ENCODE measurements around the gene TAPT1.

Gene TAPT1

DNA sequence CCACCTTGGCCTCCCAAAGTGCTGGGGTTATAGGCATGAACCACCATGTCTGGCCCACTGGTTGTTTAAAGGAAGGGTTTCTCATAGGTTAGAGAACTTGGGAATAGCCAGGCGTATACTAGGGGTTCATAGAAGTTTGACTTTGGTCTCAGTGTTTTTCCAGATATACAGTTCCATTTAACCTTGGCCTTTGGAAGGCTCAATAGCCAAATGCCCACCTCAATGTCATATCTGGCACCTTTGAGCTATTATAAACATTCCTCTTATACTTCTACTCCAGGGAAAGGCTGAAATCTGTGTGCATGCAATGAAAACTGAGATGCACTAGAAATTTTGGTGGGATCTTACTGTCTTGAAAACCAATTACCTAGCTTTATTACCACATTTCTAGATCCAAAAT is 95.0 kb downstream of the TAPT1 start:
- no peak for DNase-seq (ENCODE audit: low read depth)

DNA sequence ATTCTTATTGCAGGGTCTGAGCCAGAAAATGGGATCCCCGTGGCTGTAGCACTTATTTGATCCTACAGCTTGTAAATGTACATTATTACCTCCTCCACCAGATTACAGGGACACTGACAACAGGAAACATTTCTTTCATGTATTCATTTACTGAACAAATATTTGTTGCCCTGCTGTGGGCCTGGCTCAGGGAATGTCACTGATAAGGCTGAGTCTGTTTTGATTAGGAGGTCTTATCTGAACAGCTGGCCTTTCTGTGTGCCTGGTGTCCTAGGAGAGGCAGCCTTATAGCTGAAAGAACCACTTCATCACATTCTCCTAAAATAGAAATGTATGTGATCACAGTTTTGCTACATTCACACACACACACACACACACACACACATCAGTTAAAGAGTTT is 96.9 kb downstream of the TAPT1 start:
- no peak for DNase-seq (ENCODE audit: low read depth)

DNA sequence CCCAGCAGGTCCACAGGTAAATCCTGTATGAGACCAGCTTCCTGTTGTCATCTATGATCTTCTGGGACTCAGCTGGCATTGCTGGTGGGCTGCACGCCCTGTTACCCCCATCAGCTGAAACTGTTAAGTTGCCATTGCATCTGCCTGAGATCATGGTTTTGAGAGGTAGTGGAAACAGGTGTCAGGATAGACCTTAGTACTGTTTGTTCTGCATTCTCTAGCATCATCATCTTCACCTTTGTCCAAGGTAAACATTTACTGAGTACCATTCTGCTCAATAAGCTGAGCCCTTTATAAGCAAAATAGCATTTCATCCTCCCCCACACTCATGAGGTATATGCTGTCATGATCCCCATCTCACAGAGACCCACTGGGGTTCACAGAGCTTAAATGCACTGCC is 99.6 kb downstream of the TAPT1 start:
- DNase-seq (ENCODE audit: low read depth) = no peak

DNA sequence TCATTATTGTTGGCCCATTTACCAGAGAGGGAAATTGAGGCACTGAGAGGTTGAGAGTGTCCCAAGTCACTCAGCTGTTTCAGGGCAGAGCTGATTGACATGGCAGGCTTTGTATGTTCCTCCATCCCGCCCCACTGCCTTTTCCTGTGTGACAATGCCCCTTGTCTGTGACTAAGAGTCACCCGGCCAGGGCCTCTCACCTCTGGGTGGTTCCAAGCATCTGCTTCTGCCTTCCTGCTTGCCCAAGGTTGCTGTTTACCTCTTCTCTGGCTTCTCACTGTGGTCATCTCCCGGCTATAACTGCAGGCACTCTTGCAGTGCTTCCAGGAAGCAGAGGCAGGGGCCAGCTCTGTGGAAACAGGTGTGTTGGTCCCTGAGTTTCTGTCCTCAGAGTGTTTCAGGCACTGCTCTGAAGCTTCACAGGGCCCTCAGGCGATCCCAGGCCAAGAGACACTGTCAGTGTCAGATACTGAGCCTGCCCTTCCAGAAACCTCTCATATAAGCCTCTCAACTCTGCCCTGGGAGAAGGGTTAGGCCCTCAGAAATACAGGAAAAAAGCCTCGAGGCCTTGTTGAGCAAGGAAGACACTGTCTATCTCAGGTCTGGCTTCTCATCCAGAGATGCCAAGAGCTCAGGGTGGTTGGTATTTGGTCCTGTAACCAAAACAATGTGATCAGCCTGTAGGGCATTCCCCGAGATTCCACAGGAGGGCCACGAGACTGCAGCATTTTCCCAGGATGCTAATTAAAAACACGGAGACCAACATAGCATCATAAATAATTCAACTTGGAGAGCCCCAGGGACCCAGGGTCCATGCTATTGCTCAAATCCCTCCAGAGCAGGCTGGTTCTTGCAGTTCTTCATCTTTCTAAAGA is 100.5 kb downstream of the TAPT1 start:
- no peak for DNase-seq (ENCODE audit: low read depth)

DNA sequence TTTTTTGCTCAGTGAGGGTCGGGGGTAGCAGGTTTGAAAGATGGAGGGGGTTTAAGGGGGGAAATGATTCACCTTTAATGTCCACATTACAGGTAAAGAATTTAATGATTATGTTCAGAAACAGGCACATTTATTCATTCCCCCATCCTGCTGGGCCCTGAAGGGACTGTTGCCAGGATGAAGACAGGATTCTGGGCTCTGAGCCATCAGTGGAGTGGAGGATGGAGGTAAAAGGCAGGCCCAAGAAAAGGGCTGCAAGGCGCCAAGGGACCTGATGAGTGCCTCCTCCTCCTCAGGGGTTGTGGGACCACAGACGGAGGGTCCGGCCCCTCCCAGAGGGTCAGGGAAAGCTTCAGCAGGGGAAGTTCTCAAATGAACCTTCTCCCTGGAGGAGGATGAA is 102.0 kb downstream of the TAPT1 start:
- DNase-seq (ENCODE audit: low read depth) = no peak

DNA sequence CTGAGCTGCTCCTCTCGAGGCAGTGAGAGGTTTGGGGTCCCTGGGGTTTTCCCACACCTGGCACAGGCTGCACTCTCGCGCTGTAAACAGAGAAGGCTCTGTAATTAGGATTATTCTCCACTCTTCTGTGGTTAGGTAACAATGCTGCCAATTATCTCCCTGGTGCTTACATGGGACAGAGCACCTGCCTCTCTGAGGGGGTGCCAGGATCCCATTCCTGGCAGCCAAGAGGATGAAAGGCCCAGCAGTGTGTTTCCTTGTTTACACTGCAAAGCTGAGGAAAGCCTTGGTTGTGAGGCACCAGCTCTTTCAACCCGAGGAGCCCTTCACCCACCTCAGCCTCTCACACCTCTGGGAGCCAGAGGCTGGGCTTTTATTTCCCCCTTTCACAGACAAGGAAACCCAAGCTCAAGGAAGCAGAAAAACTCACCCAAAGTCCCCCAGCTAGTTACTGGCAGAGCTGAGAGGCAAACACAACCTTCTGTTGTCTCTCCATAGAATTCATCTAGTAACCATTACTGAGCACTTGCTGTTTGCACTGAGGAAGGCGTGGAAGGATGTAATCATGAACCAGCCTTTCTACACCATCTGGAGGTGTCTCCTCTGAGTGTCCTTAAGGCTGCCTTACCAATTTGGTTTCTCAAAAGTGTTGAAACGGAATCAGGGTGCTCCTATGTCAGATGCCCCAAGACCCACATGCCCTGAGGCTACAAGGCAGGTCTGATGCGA is 102.8 kb downstream of the TAPT1 start:
- DNase-seq (ENCODE audit: low read depth) = no peak

DNA sequence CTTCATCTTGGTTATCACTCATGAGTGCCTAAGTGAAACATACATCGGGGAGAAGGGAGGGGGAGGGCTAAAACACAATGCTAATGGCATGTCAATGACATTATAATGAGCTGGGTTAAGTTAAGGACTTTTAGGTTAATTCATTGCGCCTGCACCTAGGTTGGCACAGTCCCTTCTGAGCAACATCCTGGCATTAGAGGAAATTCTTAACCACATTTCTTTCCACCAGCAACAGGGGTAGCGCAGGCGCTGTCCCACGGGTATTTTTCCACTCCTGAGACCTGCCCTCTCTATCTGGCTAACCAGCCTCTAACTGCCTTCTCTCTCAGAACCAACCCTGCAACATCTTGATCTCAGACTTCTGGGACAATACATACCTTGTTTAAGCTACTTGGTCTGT is 103.5 kb downstream of the TAPT1 start:
- no peak for DNase-seq (ENCODE audit: low read depth)

DNA sequence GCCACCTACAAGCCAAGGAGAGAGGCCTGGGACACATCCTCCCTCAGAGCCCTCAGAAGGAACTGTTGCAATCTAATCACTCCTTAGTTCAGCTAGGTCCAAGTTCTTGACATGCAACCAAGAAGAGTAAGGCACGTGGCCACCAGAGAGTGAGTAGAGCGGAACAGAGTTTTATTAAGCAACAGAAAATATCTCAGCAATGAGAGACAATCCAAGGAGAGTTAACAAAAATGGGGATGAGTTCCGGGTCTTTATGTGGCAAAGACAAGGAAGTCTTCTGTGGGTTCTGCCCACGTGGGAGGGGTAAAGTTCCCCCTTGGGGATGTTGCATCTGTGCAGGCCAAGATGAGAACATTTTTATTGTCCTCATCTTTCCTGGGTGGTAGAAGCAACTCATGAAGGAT is 104.0 kb downstream of the TAPT1 start:
- no peak for DNase-seq (ENCODE audit: low read depth)

DNA sequence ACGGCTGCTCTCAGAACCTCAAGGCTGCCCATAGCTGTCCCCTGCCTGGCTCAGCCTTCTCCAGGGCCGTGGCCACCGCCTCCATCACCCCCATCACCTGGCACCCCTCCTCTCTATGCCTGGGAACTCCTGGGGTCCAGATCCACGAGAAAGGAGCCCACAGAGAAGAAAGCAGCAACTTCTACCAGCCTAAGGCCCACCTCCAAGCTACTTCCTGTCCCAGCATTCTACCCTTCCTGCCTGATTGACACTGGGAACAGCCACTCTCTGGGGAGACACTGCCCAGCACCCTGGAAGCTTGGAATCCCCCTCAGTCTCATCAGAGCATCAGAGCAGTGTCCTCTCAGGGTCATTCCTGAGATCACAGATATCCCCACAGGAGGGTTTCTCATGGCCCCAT is 105.6 kb downstream of the TAPT1 start:
- DNase-seq (ENCODE audit: low read depth) = no peak

DNA sequence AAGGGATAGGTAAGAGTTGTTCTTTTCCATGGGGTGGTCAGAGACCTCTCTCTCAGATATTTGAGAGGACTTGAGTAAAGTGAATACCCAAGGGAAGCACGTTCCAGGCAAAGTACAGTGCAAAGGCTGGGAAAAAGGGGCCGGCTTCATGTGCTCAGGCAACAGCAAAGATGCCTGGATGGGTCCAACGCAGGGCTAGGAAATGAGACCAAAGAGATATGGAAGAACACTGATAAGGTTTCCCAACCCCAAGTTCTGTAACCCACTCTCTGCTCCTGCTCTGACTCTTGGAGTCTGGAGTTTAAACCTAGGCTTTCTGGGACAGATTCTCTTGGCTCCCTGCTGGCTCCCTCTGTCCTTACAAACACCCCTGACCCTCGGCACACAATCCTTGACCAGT is 106.3 kb downstream of the TAPT1 start:
- DNase-seq (ENCODE audit: low read depth) = no peak

DNA sequence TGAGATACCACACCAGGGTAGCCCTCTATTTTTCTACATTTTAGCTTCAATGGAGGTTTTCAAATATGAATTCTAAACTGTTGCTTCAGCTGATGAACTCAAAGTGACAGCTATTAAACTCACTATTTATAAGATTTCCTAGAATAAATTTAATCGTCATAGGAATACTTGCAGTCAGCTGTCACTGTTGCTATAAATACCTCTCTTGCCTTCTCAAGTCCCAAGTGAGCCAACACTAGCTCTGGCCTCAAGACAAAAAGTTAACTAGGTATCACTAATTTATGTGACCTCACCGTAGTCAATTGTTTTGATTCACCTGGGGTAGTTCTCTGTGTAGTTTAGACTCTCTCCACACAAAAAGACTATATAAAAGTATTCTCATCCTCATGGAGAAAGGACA is 108.2 kb downstream of the TAPT1 start:
- no peak for DNase-seq (ENCODE audit: low read depth)

DNA sequence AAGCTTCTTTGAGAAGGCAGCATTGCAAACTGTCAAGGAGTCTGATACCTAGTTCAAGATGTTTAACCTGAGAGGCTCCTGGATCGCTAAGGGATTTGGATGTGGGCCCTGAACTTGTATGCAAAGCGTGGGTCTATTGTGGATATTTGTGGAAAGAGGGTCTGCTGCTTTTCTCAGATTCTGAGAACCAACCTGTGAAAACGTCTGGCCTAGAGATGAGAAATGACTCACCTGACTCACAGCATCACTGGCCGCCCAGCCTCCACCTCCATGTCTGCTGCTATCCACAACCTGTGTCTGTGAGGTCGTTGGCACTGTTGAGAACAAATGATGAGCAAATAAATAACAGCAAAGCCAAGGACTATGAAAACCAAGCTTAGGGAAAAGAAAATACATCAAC is 109.1 kb downstream of the TAPT1 start:
- DNase-seq (ENCODE audit: low read depth) = no peak

DNA sequence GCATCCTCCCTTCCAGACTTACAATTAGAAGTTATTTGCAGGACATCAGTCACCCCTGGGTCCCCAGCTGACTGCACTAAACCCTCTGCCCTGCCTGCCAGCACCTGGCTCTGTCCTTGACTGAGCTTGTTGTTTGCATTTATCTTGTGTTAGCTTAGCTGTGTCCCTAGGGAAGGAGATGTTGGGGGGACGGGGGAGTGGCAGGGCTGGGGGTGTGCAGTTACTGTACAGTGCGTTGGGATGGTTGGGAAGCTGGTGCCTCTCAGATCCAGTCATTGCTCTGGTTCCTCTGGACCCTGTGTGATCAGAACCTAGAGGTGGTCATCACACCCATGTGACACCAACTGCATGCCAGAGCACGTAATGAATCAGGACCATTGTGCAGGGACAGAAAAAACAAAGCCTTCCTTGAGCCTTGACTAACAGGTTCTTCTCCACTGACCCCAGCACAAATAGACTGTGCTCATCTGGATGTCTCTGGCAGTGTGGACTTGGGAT is 109.7 kb downstream of the TAPT1 start:
- no peak for DNase-seq (ENCODE audit: low read depth)

DNA sequence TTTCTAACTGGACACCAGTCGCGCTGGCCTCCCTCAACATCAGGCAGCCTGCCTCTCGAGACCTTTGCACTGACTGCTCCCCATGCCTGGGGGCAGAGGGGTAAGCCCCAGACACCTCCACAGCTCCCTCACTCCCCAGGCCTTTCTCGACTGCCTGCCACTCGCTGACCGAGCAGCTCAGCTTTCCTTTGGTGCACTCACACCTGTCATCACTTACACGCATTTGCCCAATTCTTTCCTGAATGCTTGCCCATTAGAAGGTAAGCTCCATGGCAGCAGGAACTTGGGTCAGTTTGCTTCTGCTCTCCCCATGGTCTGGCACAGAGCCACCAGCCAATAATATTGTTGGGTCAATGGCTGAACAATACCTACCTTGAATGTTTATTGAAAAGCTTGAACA is 110.3 kb downstream of the TAPT1 start:
- DNase-seq (ENCODE audit: low read depth) = no peak

DNA sequence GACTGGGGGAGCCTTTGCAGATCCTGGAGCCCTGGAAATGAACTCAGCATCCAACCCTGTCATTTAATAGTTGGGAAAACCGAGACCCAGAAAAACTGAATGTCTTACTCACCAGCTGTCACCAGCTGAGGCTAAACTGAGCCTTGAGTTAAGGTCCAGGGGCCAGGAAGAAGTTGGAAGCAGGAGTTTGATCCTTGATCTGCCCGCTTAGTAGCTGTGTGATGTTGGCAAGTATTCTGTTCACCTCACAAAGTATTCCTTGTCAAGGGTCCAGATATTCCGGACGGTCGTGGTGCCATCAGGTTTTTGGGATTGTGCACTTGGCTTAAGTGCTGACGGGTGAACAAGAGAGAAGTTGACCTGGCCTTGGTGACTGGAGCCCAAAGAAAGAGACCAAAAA is 111.7 kb downstream of the TAPT1 start:
- DNase-seq (ENCODE audit: low read depth) = no peak

DNA sequence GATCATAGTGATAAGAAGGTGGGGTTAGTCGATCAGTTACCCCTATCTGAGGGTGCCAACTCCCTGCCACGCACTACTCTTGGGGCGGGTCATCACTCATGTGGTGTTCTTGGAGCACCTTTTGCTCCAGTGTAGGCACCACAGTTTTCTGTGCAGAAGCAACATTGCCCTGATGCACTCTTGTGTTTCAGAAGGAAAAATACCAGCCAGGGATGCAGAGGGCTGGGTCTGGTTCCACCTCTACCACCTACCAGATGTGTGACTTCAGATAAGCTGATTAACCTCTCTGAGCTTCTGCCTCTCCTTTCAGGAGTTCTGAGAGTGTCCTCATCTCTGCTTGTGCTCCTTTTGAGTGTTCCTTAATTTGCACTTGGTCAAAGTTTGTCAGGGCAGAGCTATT is 112.5 kb downstream of the TAPT1 start:
- no peak for DNase-seq (ENCODE audit: low read depth)

DNA sequence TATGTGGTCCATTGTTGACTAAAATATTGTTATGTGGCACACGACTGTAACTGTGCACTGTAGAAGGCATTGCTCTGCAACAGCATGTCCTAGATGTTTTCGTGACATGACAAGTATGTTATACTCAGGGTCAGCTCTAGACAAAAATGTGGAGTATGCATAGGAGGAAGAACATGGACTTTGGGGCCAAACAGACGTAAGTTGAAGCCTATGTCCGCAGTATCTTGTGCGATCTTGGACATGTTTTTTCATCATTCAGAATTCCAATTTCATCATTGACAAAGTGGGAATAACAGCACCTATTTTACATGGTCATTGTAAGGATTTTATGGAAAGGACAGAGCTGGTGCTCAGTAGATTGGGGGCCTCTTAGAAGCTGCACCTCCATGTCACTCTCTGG is 114.7 kb downstream of the TAPT1 start:
- no peak for DNase-seq (ENCODE audit: low read depth)

DNA sequence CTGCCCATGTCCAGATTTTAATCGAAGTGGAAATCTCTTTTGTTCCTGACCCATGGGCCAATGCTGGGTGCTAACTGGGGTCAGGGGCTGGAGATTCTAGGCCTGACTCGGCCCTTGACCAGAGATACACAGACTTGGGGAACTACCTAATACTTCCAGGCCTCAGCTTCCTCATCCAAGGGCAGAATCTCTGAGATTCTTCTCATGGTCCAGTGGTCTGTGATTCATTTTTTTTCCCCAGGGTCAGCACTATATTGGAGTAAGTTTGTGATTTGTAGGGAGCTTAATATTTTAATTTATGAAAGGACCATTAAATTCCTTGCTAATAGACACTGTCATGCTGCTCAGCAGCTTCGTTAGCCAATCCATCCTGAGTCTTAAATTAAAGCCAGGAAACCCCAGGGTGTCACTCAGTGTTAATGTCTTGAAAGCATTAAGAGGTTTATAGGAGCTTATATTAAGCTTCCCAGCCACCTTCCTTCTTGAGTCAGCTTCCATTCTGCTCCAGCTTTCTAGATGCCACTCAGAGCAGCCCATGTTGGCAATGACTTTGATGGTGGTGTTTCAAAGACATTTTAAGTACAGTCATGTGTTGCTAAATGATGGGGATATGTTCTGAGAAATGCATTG is 115.5 kb downstream of the TAPT1 start:
- DNase-seq (ENCODE audit: low read depth) = no peak
